Uterus (tissue), 4 donors: Measurements from ENCODE around the gene FBXO15. TPM values are rescaled to one million over a fixed set of nuclear protein-coding genes. Genes with fewer than 3 reads are reported as not detected.

Source experiments
- DNase-seq, 2 donors: peaks; one replicate each; pipeline ENCODE4 v3.0.0-alpha.2; 2019 to 2020
- H3K27ac ChIP-seq, 2 donors: fragments of 200-600 bp; sonication (generic); 1 replicate in 1 of 2; 2 replicates in 1 of 2; pipeline ENCODE4 v1.5.1; 2016 to 2018
- H3K27me3 ChIP-seq, 2 donors: fragments of 200-600 bp; sonication (generic); one replicate each; pipeline ENCODE4 v1.5.1; 2018 to 2019; ENCODE audit warnings: control low read depth in 1 of 2
- H3K36me3 ChIP-seq, 2 donors: fragments of 200-600 bp; sonication (generic); one replicate each; pipeline ENCODE4 v1.5.1; 2019; ENCODE audit warnings: control low read depth in 1 of 2
- H3K4me1 ChIP-seq, 2 donors: fragments of 200-600 bp; sonication (generic); one replicate each; pipeline ENCODE4 v1.5.1; 2018 to 2019; ENCODE audit warnings: control low read depth in 1 of 2
- H3K4me3 ChIP-seq, 2 donors: fragments of 200-600 bp; sonication (generic); 1 replicate in 1 of 2; 2 replicates in 1 of 2; pipeline ENCODE4 v1.5.1; 2018 to 2019; ENCODE audit warnings: mild to moderate bottlenecking in 1 of 2
- H3K9me3 ChIP-seq, 2 donors: fragments of 200-600 bp; sonication (generic); one replicate each; pipeline ENCODE4 v1.5.1; 2019; ENCODE audit warnings: control low read depth in 1 of 2
- CTCF ChIP-seq, 4 experiments: fragments of 200-600 bp in 2 of 4; fragments of 450-650 bp in 2 of 4; sonication (generic) in 2 of 4; IDR thresholded peaks; one replicate each; pipeline ENCODE4 v1.5.1; 2016 to 2019; ENCODE audit warnings: antibody characterized with exemption in 4 of 4, mild to moderate bottlenecking in 2 of 4, moderate library complexity in 1 of 4
- POLR2A ChIP-seq, 2 donors: fragments of 450-650 bp; IDR thresholded peaks; one replicate each; pipeline ENCODE4 v1.6.1; 2016; ENCODE audit warnings: antibody characterized with exemption in 2 of 2, mild to moderate bottlenecking in 1 of 2, moderate library complexity in 1 of 2
- intact Hi-C: fragments of 100-400 bp; cut with DNase I; formaldehyde crosslinking; loops from one replicate; pipeline ENCODE4 v1.15.1; 2023; ENCODE audit warnings: low total_unique reads
- total RNA-seq, 4 donors: library from RNA; depleted of rRNA in 3 of 4; stranded (reverse); fragments of >200 nt in 3 of 4; gene quantifications; one replicate each; pipeline versions ENCODE4 v1.1.0 to v1.2.4, GENCODE V29; 2014 to 2023
- donor health status: DM: yes; HTN: yes; CAD: no.

Gene FBXO15
- total RNA-seq, 4 donors from 2014 or later: 0.76 to 3.0 TPM; not detected in 2

GRCh38 chr18:74142252-74142651 is 5.4 kb downstream of the FBXO15 start:
- Histone ChIP-seq H3K27ac (no peak overlapping the region), H3K36me3 (no peaks in the 10 kb centered on the region), H3K27me3 (no peaks in the 10 kb centered on the region), H3K4me3 (no peak overlapping the region), H3K9me3 (no peaks in the 10 kb centered on the region), H3K4me1 (no peaks in the 10 kb centered on the region)
- no peak for DNase-seq
- no peak for TF ChIP-seq CTCF (IDR thresholded peaks at IDR 0.05)
- intact Hi-C loops: no loop called here

GRCh38 chr18:74141667-74142066 is 6.0 kb downstream of the FBXO15 start:
- no peaks in the 10 kb centered on the region for H3K4me1 ChIP-seq
- DNase-seq: no peak
- H3K27ac ChIP-seq: no peak overlapping the region
- no peaks in the 10 kb centered on the region for H3K36me3 ChIP-seq
- H3K9me3 ChIP-seq: no peaks in the 10 kb centered on the region
- no peak overlapping the region for H3K4me3 ChIP-seq
- intact Hi-C loops: no loop called here
- no peak for TF ChIP-seq POLR2A (IDR thresholded peaks at IDR 0.05)
- no peak for TF ChIP-seq CTCF (IDR thresholded peaks at IDR 0.05)
- no peaks in the 10 kb centered on the region for H3K27me3 ChIP-seq

- H3K27ac ChIP-seq: no peak overlapping the region
- intact Hi-C loops: no loop called here
- H3K27me3 ChIP-seq: no peaks in the 10 kb centered on the region
- H3K4me3 ChIP-seq: no peak overlapping the region
- no peaks in the 10 kb centered on the region for H3K9me3 ChIP-seq
- DNase-seq: no peak
- no peaks in the 10 kb centered on the region for H3K36me3 ChIP-seq
- TF ChIP-seq CTCF (IDR thresholded peaks at IDR 0.05): no peak
- TF ChIP-seq POLR2A (IDR thresholded peaks at IDR 0.05): no peak
- H3K4me1 ChIP-seq: no peaks in the 10 kb centered on the region
Observed at GRCh38 chr18:74140582-74140981, 7.1 kb downstream of the FBXO15 start.

- no peak for DNase-seq
- Histone ChIP-seq H3K27ac (no peak overlapping the region), H3K4me1 (no peaks in the 10 kb centered on the region), H3K9me3 (no peaks in the 10 kb centered on the region), H3K27me3 (no peaks in the 10 kb centered on the region), H3K4me3 (no peak overlapping the region), H3K36me3 (no peaks in the 10 kb centered on the region)
- TF ChIP-seq CTCF (IDR thresholded peaks at IDR 0.05): no peak
- TF ChIP-seq POLR2A (IDR thresholded peaks at IDR 0.05): no peak
- intact Hi-C loops: no loop called here
Observed at GRCh38 chr18:74139888-74140287, 7.7 kb downstream of the FBXO15 start.

- Histone ChIP-seq H3K27me3 (no peaks in the 10 kb centered on the region), H3K4me3 (no peak overlapping the region), H3K9me3 (no peaks in the 10 kb centered on the region), H3K36me3 (no peaks in the 10 kb centered on the region), H3K4me1 (no peaks in the 10 kb centered on the region), H3K27ac (no peak overlapping the region)
- TF ChIP-seq CTCF (IDR thresholded peaks at IDR 0.05) (no peak), POLR2A (IDR thresholded peaks at IDR 0.05) (no peak)
- no peak for DNase-seq
- intact Hi-C loops: no loop called here
Observed at GRCh38 chr18:74139411-74139810, 8.2 kb downstream of the FBXO15 start.
